ENCODE results near the gene USP49.

USP49 gene

DNA sequence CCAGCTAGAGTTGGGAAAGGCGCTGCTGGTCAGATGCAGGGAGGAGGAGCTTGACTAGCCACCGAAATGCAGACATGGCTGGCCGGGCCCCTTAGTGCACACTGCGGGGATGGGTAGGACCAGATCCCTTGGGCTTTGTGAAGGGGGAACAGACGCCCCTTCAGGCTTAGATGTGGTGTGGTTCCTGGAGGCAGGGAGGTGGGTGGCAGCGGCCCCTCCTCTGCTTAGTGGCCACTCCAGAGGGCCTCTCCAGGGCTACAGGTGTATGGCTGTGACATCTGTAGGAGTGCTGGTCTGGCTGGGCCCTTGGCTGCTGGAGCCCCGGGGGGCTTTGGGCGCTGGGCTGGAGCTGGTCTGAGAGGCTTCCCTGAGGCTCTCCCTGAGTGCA lies 40.5 kb upstream of the USP49 start:
- Mint-ChIP-seq H3K4me3 (peak overlapping the region; percentile 99 to 100), H3K27me3 (no peaks in the 10 kb centered on the region), H3K4me1 (peaks cover 74% of the 10 kb centered on the region), H3K9me3 (no peaks in the 10 kb centered on the region), H3K27ac (peak overlapping the region; percentile 86 to 94)
- peak; percentile 21 for ATAC-seq
- no peak for DNase-seq

DNA sequence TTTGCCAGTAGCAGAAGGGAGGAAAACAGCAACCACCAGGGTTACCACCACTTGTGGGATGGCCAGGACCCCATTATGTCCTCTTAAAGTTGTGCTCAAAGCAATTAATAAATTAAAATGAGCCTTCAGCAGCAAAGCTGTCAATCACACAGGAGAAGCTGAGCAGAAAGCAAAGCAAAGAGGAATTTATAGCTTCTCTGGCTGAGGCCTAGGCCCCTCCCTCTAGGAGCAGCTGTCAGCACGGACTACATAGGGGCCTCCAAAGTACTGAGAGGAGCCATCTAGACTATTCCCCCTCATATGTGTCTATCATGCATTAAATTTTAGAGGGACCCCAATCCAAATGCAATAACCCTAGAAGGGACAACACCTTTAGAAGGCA lies 40.0 kb upstream of the USP49 start:
- Mint-ChIP-seq H3K27me3 (no peaks in the 10 kb centered on the region), H3K4me1 (peaks cover 70% of the 10 kb centered on the region), H3K4me3 (peak overlapping the region; percentile 99 to 100), H3K9me3 (no peaks in the 10 kb centered on the region), H3K27ac (peak overlapping the region; percentile 86 to 94)
- ATAC-seq (no peak), DNase-seq (no peak)

DNA sequence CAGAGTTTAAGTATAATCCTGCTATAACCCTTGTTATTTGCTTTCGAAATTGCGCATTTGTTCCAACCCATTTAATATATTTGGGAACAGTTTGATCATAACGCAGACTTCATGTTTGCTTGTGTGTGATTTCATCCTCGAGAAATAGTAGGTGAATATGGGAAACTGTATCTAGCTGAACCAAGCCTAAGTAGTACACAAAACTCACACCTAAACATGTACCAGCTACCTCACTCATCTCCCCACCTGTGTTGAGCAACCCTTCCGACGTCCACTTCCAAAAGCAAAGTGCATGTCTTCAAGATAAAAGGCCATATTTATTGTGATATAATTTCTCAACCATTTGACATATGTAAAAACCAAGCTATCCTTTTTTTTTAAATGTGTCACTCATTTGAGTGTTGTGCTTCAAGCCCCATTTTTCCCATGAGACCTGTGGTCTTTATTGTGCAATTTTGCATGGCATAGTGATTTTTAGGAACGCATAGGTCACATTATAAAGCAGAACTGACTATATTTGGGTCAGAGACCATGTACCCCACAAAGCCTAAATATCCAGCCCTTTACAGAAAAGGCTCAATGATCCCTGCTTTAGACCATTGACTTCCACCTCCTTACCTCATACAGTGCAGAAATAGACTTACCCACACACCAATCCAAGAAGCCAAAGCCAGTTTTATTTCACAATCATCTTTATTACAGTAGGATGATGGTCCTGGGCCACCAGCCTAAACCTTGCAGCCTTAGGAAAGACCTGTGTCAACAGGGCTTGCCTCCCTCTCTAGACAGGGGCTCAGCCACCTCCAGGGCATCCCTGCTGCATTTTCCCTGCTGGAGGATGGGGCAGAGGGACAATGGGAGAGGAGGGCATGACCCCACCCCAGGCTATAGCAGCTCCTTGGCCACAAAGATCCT lies 39.4 kb upstream of the USP49 start:
- ATAC-seq: no peak
- H3K27me3 Mint-ChIP-seq: no peaks in the 10 kb centered on the region
- peaks cover 67% of the 10 kb centered on the region for H3K4me1 Mint-ChIP-seq
- DNase-seq: no peak
- peak overlapping the region; percentile 60 to 86 for H3K27ac Mint-ChIP-seq
- H3K9me3 Mint-ChIP-seq: no peaks in the 10 kb centered on the region
- peak overlapping the region; percentile 2 to 100 for H3K4me3 Mint-ChIP-seq

DNA sequence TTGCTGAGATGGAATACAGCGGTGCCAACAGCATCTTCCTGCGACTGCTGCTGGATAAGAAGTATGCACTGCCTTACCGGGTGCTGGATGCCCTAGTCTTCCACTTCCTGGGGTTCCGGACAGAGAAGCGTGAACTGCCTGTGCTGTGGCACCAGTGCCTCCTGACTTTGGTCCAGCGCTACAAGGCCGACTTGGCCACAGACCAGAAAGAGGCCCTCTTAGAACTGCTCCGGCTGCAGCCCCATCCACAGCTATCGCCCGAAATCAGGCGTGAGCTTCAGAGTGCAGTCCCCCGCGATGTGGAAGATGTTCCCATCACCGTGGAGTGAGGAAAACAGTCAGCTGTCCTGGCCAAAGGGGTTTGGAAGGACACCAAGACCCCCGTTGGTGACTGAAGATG lies 37.2 kb upstream of the USP49 start:
- Mint-ChIP-seq H3K27me3 (no peaks in the 10 kb centered on the region), H3K9me3 (no peaks in the 10 kb centered on the region), H3K4me3 (no peak overlapping the region), H3K4me1 (peaks cover 52% of the 10 kb centered on the region), H3K27ac (peak overlapping the region in 1 of 2 donors; percentile 43)
- ATAC-seq (no peak), DNase-seq (no peak)

DNA sequence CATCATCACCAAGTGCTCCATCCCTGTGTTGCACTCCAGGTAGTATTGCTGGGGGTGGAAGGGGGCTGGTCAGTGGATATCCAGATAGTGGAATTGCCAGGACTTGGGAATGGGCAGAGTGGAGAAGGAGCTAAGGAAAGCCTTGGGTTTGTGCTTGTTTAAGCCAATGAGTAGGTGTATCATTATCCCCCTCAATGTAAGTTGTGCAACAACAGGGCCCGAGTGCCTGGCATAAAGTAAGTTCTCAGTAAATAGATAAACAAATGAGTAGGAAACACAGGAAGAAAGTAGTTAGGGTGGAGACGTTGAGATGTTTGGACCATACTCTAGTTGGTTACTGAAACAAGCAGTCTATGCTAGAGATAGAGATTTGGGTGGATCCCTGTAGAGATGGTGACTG lies 36.6 kb upstream of the USP49 start:
- H3K4me3 Mint-ChIP-seq: no peak overlapping the region
- no peaks in the 10 kb centered on the region for H3K9me3 Mint-ChIP-seq
- H3K27me3 Mint-ChIP-seq: no peaks in the 10 kb centered on the region
- H3K27ac Mint-ChIP-seq: peak overlapping the region in 1 of 2 donors; percentile 88
- DNase-seq: no peak
- H3K4me1 Mint-ChIP-seq: peaks cover 46% of the 10 kb centered on the region
- no peak for ATAC-seq

DNA sequence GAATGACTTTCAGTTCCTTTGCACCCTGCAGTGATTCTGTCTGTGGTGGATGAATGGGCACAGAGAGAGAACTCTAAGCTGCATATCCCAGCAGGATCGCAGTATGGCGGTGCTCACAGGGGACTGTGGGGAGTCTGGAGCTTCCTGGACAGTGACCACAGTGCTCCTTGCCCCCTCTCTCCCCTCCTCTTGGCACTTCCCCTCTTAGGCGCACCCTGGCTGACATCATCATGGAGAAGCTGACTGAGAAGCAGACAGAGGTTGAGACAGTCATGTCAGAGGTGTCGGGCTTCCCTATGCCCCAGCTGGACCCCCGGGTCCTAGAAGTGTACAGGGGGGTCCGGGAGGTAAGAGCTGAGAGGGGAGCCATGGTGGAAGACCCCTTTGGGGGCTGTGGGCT lies 34.7 kb upstream of the USP49 start:
- DNase-seq (no peak), ATAC-seq (no peak)
- Mint-ChIP-seq H3K4me3 (no peak overlapping the region), H3K4me1 (peaks cover 38% of the 10 kb centered on the region), H3K9me3 (no peaks in the 10 kb centered on the region), H3K27me3 (no peaks in the 10 kb centered on the region), H3K27ac (peak overlapping the region in 1 of 2 donors; percentile 19)

DNA sequence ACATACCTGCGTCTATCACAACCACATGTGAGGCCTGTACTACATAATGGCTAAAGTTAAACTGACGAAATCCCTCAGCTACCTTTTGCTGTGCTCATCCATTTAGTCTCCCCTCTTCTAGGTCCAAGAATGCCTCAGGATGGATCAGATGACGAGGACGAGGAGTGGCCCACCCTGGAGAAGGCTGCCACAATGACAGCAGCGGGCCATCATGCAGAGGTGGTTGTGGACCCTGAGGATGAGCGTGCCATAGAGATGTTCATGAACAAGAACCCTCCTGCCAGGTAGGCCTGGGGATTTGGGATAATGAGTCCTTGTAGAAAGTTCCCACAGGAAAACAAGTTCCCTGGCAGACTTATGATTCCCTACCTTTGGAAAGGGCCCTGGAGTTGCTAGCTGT lies 32.1 kb upstream of the USP49 start:
- DNase-seq (no peak), ATAC-seq (no peak)
- Mint-ChIP-seq H3K4me3 (no peak overlapping the region), H3K4me1 (peaks cover 47% of the 10 kb centered on the region), H3K27ac (peak overlapping the region; percentile 5 to 64), H3K27me3 (no peaks in the 10 kb centered on the region), H3K9me3 (no peaks in the 10 kb centered on the region)

DNA sequence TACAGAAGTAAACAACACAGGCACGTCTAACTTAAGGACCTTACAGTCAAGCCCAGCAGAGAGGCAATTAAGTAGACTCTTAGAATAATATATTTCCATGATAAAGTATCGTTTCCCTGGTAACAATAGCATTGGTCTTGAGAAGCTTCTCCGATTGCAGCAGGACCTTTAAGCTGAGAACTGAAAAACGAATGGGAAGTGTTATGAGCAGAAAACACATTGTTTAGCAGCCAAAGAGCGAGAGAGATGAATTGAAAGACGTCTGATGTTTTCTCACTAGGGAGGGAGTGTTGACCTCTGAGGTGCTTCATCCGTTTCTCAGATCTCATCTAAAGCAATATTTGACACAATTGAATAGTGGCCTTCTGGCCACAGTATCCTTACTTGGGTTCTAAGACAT lies 27.0 kb upstream of the USP49 start:
- no peak for DNase-seq
- peak overlapping the region; percentile 99 for H3K27ac Mint-ChIP-seq
- no peak for ATAC-seq
- peak overlapping the region; percentile 97 to 100 for H3K4me3 Mint-ChIP-seq
- H3K9me3 Mint-ChIP-seq: no peaks in the 10 kb centered on the region
- H3K4me1 Mint-ChIP-seq: peaks cover 60% of the 10 kb centered on the region
- no peaks in the 10 kb centered on the region for H3K27me3 Mint-ChIP-seq

DNA sequence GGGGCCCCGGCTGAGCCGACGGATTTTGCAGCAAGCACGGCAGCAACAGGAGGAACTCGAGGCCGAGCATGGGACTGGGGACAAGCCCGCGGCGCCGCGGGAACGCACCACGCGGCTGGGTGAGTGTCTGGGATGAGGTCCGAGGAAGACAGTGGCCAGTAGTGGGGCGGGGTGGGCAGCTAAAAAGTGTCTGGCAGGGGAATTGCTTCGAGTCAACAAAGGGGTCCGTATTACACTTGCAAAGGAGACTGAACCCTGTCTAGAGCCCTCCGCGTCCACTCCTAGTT lies 26.5 kb upstream of the USP49 start:
- Mint-ChIP-seq H3K27me3 (no peaks in the 10 kb centered on the region), H3K4me1 (peaks cover 60% of the 10 kb centered on the region), H3K4me3 (peak overlapping the region; percentile 97 to 100), H3K9me3 (no peaks in the 10 kb centered on the region), H3K27ac (peak overlapping the region; percentile 99)
- ATAC-seq (peak; percentile 26), DNase-seq (no peak)

DNA sequence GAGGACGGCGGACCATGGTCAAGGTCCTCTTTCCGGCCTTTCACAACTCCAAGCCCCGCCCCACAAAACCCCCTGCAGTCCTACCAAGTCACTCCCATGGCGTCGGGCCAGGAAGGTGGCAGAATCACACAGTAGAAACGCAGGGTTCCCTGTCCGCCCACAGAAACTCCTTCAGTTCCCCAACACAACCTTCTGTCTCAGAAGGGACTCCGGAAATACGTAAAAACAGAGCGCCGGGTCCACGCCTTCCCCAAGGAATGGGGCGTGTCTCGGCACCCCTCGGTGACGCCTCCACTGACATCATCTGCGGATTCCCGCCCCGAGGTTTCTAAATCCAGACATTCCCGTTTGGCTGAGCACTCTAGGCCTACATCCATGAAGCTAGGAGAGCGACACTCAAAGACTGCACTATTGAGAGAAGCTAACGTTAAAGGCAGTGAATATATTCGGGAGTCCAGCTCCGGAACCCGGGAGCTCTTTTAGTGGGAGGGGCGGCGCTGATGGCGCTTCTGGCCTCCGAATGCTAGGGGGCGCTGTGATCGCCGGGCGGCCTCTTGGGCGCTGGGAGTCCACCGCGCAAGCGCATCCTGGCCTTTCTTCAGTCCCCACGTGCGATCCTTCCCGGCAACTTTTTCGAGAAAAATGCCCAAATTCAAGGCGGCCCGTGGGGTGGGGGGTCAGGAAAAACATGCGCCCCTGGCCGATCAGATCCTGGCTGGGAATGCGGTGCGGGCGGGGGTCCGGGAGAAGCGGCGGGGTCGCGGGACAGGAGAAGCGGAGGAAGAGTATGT lies 25.9 kb upstream of the USP49 start, which contains the start of the genes BYSL and MED20:
BYSL (plus strand) TSS at position 579 of the 791 bp plus-strand sequence; CDS start at position 643, 64 bp downstream.
MED20 (minus strand) TSS at position 219 of the 791 bp plus-strand sequence; CDS start at position 98, 121 bp downstream.
- ATAC-seq (peak; percentile 95), DNase-seq (peak; percentile 94 to 95)
- Mint-ChIP-seq H3K9me3 (no peaks in the 10 kb centered on the region), H3K27ac (peak within 1 kb of the TSS; percentile 99), H3K4me1 (peaks cover 58% of the 10 kb centered on the region), H3K4me3 (peak within 1 kb of the TSS; percentile 97 to 100), H3K27me3 (no peaks in the 10 kb centered on the region)

DNA sequence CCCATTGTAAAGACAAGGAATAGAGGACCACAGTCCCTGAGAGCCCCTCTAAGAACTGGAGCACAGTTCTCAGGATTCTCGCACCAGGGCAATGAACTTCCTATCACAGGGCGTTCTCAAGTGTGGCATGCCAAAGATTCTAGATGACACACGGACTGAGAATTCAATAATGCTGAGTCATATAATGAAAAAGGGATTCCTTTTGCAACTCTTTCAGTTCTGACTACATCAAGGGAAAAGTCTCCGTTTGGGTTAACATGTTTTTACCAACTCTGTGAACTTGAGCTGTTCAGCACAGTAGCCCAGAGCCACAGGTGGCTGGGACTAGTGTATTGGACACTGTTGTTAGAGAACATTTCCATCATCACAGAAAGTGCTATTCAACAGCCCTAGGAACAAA lies 22.4 kb upstream of the USP49 start:
- peak overlapping the region in 1 of 2 donors; percentile 38 for H3K4me3 Mint-ChIP-seq
- DNase-seq (no peak), ATAC-seq (no peak)
- H3K27me3 Mint-ChIP-seq: no peaks in the 10 kb centered on the region
- H3K9me3 Mint-ChIP-seq: no peaks in the 10 kb centered on the region
- peak overlapping the region in 1 of 2 donors; percentile 30 for H3K27ac Mint-ChIP-seq
- H3K4me1 Mint-ChIP-seq: peaks cover 33% of the 10 kb centered on the region

DNA sequence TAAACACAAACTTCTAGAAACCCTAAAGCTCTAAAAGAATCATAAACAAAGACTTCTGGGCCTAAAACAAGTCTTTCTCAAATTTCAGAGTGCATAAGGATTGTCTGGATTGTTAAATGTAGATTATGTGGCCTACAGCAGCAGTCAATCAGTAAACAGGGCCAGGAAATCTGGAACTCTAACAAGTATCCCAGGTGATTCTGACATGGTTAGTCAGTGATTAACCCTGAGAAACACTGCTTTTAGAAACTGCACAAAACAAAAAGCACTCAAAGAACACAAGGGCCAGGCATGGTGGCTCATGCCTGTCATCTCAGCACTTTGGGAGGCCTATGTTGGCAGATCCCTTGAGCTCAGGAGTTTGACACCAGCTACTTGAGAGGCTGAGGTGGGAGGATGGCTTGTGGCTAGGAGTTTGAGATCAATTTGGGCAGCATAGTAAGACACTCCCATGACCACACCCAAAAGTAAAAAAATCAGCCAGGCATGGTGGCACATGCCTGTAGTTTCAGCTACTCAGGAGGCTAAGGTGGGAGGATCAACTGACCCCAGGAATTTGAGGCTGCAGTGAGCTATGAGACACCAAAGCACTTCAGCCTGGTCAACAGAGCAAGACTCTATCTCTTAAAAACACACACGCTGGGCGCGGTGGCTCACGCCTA lies 19.8 kb upstream of the USP49 start:
- peaks cover 21% of the 10 kb centered on the region for H3K4me1 Mint-ChIP-seq
- no peak overlapping the region for H3K4me3 Mint-ChIP-seq
- no peak for ATAC-seq
- H3K27ac Mint-ChIP-seq: no peak overlapping the region
- no peaks in the 10 kb centered on the region for H3K27me3 Mint-ChIP-seq
- no peaks in the 10 kb centered on the region for H3K9me3 Mint-ChIP-seq
- DNase-seq: no peak

DNA sequence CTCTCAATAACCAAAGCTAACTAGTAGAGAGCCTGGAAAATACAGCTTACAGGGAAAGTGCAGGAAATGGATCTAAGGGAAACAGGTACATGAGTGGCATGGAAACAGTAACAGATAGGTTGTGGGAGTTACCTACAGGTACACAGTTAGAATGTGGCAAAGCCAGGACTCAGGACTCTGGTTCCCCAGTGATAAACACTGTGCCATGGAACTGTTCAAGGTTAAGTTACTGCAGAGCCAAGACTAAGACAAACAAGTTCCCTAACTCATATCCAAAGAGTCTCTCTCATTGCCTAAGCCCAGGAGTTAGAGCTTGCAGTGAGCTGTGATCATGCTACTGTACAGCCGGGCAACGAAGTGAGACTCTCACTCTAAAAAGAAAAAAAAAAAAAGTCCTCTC lies 19.2 kb upstream of the USP49 start:
- ATAC-seq (no peak), DNase-seq (no peak)
- Mint-ChIP-seq H3K27me3 (no peaks in the 10 kb centered on the region), H3K9me3 (no peaks in the 10 kb centered on the region), H3K4me3 (no peak overlapping the region), H3K27ac (no peak overlapping the region), H3K4me1 (peaks cover 14% of the 10 kb centered on the region)

DNA sequence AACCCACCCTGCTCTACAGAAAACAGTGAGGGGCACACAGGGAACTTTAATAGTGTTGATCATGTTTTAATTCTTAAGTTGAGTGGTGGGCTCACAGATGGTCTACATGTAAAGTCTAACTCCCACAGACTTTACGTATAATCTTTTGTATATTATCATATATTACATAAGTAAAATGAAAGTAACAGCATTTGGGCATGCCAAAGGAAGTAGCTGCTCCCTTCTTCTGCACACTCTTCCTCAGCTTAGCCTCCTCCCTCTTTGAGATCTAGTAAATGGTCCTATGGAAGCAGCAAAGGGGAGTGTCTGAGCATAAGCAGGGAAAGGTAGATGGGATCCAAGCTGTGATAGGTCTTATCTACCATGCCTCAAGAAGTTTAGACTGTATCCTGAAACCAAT lies 14.6 kb upstream of the USP49 start:
- Mint-ChIP-seq H3K27ac (no peak overlapping the region), H3K27me3 (no peaks in the 10 kb centered on the region), H3K4me3 (no peak overlapping the region), H3K9me3 (no peaks in the 10 kb centered on the region), H3K4me1 (peaks cover 12% of the 10 kb centered on the region)
- no peak for DNase-seq
- no peak for ATAC-seq

DNA sequence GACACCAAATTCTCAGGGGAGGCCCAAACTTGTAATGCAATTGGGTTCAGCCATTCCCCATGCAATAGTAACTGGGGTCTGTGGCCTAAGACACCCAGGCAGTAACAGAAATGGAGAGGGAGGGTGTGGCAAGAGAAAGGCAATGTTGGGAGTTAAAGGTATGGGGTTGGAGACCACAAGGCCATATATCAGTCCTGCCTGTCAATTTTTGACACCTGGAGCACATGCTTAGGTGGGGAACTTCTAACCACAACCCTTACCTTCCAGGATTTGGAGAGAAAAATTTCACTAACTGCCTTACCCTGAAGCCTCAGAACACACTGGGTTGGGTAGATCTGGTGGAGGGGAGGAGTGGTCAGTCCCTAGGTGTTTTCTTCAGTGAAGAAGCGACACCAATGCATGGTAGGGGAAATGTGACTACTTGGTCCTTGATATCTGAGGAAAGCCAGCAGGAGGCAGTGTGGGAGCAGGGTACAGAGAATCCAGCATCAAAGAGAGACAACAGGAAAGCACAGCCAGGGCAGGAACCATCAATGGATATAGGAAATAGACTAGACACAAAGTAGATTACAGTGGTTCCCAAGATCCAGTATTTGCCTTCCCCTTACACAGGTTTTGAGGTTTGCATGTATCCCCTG lies 6.8 kb upstream of the USP49 start:
- no peak overlapping the region for H3K27ac Mint-ChIP-seq
- H3K27me3 Mint-ChIP-seq: no peaks in the 10 kb centered on the region
- H3K4me3 Mint-ChIP-seq: no peak overlapping the region
- ATAC-seq: no peak
- peaks cover 21% of the 10 kb centered on the region for H3K4me1 Mint-ChIP-seq
- DNase-seq: peak; percentile 27 to 53
- no peaks in the 10 kb centered on the region for H3K9me3 Mint-ChIP-seq
